Measurements from ENCODE around the gene ART1. TPM values are rescaled to one million over a fixed set of nuclear protein-coding genes. Genes with fewer than 3 reads are reported as not detected.
A peak's percentile ranks its signal among the peaks of the same experiment; 100 is the strongest.
"Not testable (repeated sequence)": the region's sequence is repeated elsewhere in the genome, so short reads cannot be mapped to it uniquely, and the experiment has no call there.

ART1 gene
- total RNA-seq, 4 donors from 2014 or later = 23.2 to 94.9 (median 41.7) TPM

DNA sequence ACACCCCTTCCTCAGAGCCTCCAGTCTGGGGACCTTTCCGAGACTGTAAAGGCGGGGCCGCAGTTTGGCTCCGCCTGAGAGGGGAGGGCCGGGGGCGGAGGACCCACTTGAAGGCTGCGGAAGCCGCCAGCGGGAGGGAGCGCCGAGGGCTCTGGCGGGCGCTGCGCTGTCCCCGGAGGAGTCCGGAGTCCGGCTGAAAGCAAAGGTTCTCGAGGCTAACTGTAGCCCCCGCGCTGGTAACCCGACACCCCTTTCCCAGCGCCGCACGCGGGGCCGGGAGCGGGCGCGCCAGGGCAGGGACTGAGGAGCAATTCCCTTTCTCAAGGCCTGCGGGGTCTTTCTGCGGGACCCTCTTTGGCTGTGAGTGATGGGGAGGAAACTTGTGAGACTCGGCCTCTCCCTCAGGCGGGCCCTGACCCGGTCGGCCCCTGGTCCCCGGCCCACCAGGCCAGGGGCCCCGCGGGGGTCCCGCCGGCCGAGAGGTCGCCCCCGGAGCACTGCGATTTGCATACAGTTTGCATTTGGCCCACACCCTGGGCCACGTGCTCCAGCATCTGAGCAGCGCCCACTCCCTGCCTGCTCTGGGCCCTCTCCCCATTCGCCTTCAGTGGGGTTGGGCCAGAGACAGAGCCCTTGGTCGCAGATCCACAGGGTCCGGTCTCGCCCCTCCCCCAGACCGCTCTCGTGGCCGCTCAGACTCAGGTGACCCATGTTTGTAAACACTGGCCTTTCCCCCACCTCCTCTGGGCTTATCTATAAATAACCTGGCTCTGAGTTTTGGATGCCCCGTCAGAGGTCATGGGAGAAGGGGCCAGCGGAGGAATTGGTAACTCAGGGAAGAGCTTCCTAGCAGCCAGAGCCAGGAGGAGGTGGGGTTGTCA lies 2.6 kb upstream of the ART1 start:
- Histone ChIP-seq H3K27ac (peak overlapping the region; percentile 97 to 100 (median 98)), H3K4me3 (peak overlapping the region; percentile 67 to 88 (median 78)), H3K36me3 (no peaks in the 10 kb centered on the region), H3K27me3 (no peaks in the 10 kb centered on the region), H3K9me3 (no peaks in the 10 kb centered on the region), H3K4me1 (peaks cover 32 to 47% of the 10 kb centered on the region in 2 donors)
- DNase-seq = peak; percentile 91 to 96
- TF ChIP-seq, protein P1, sequence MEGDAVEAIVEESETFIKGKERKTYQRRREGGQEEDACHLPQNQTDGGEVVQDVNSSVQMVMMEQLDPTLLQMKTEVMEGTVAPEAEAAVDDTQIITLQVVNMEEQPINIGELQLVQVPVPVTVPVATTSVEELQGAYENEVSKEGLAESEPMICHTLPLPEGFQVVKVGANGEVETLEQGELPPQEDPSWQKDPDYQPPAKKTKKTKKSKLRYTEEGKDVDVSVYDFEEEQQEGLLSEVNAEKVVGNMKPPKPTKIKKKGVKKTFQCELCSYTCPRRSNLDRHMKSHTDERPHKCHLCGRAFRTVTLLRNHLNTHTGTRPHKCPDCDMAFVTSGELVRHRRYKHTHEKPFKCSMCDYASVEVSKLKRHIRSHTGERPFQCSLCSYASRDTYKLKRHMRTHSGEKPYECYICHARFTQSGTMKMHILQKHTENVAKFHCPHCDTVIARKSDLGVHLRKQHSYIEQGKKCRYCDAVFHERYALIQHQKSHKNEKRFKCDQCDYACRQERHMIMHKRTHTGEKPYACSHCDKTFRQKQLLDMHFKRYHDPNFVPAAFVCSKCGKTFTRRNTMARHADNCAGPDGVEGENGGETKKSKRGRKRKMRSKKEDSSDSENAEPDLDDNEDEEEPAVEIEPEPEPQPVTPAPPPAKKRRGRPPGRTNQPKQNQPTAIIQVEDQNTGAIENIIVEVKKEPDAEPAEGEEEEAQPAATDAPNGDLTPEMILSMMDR (IDR thresholded peaks at IDR 0.05 in 4 of 5, conservative IDR thresholded peaks at IDR 0.05 in 1 of 5) = no peak
- TF ChIP-seq POLR2A (IDR thresholded peaks at IDR 0.05) = peak; percentile 88 to 95
- ATAC-seq = peak; percentile 67
- intact Hi-C loops (cut with DNase I; ENCODE audit: low total_unique reads) = loop anchor here (1.0 to 10.0 kb wide), 3 partner anchors 28 to 598 kb away; partner anchors contain the start of gene NUP98
- in situ Hi-C loops (cut with MboI; ENCODE audit: low sequenced_read_pairs in 4 of 4) = no loop called here

DNA sequence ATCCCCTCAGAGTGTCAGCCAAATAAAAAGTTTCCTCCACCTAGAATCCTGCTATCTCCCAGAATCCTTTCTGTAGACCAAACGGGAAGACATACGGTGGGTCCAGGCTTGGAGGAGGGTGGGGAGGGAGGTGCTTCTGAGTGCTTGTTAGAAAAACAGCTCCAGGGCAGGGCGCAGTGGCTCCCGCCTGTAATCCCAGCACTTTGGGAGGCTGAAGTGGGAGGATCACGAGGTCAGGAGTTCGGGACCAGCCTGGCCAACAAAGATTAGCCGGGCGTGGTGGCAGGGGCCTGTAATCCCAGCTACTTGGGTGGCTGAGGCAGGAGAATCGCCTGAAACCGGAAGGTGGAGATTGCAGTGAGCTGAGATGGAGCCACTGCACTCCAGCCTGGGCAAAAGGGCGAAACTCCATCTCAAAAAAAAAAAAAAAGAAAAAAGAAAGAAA lies 1.8 kb upstream of the ART1 start:
- H3K9me3 ChIP-seq; H3K27me3 ChIP-seq; H3K36me3 ChIP-seq; in situ Hi-C loops (cut with MboI; ENCODE audit: low sequenced_read_pairs in 4 of 4); ATAC-seq: not testable (repeated sequence)
- Histone ChIP-seq H3K4me3 (peak overlapping the region; percentile 67 to 88 (median 78)), H3K27ac (peak overlapping the region; percentile 97 to 100 (median 98)), H3K4me1 (peaks cover 33 to 51% of the 10 kb centered on the region in 2 donors)
- intact Hi-C loops (cut with DNase I; ENCODE audit: low total_unique reads) = loop anchor here (10.0 kb wide), 1 partner anchor 598 kb away; no protein-coding TSS in a partner anchor
- DNase-seq = peak in 1 of 2 donors; percentile 44

DNA sequence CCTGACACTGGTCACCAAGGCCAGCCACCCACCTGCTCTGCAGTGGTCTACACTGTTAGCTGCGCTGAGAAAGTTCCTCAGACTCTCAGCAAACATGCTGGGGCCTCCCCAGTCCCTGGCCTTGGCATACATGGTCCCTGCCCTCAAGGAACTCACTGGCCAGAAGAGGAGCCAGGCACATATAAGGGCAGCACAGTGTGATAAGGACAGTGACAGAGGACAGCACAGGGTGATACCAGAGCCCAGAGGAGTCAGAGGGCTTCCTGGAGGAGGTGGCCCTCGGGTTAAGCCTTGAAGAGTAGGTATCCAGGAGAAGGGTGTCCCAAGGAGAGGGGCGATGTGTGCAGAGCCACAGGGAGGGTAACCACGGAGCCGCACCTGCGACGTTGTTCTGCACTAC lies 624 bp downstream of the ART1 start:
- ATAC-seq (peak; percentile 20 to 26), DNase-seq (peak in 1 of 2 donors; percentile 71)
- in situ Hi-C loops (cut with MboI; ENCODE audit: low sequenced_read_pairs in 4 of 4) (no loop called here), intact Hi-C loops (cut with DNase I; ENCODE audit: low total_unique reads) (loop anchor here (2.0 to 10.0 kb wide), 2 partner anchors 65 to 601 kb away; no protein-coding TSS in a partner anchor)
- no peaks in the 10 kb centered on the region for H3K36me3 ChIP-seq
- TF ChIP-seq, protein P1 (IDR thresholded peaks at IDR 0.05 in 4 of 5, conservative IDR thresholded peaks at IDR 0.05 in 1 of 5) = no peak
- TF ChIP-seq POLR2A (IDR thresholded peaks at IDR 0.05) = no peak
- no peaks in the 10 kb centered on the region for H3K9me3 ChIP-seq
- peaks cover 33 to 51% of the 10 kb centered on the region in 2 donors for H3K4me1 ChIP-seq
- H3K4me3 ChIP-seq = peak overlapping the region; percentile 44 to 60 (median 54)
- no peaks in the 10 kb centered on the region for H3K27me3 ChIP-seq
- peak overlapping the region; percentile 97 to 100 (median 98) for H3K27ac ChIP-seq

DNA sequence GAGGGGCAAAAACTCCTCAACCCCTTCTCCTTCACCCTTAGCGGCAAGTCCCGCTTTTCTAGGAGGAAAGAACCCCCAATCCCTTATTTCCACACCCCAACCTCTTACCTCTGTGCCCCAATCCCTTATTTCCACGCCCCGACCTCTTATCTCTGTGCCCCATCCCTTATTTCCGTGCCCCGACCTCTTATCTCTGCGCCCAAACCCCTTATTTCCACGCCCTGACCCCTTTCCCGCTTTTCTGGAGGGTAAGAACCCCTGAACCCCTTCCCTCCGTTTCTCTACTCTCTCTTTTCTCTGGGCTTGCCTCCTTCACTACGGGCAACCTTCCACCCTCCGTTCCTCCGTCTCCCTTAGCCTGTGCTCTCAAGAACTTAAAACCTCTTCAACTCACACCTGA lies 3.9 kb downstream of the ART1 start:
- not testable (repeated sequence) for ATAC-seq

DNA sequence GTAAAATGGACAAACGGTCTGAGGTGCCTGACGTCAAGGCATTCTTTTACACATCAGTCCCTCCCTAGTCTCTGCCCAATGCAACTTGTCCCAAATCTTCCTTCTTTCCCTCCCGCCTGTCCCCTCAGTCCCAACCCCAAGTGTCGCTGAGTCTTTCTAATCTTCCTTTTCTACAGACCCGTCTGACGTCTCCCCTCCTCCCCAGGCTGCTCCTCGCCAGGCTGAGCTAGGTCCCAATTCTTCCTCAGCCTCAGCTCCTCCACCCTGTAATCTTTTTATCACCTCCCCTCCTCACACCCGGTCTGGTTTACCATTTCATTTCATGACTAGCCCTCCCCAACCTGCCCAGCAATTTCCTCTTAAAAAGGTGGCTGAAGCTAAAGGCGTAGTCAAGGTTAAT lies 4.4 kb downstream of the ART1 start:
- DNase-seq; in situ Hi-C loops (cut with MboI; ENCODE audit: low sequenced_read_pairs in 4 of 4); H3K36me3 ChIP-seq; ATAC-seq; H3K4me3 ChIP-seq; H3K9me3 ChIP-seq; H3K27me3 ChIP-seq: not testable (repeated sequence)
- intact Hi-C loops (cut with DNase I; ENCODE audit: low total_unique reads) = loop anchor here (10.0 kb wide), 1 partner anchor 605 kb away; no protein-coding TSS in a partner anchor
- H3K4me1 ChIP-seq = peaks cover 15 to 31% of the 10 kb centered on the region in 2 donors
- H3K27ac ChIP-seq = peak overlapping the region in 1 of 4 donors; percentile 37

More for the DNA sequence above, 3.9 kb downstream of the ART1 start:
- H3K9me3 ChIP-seq; H3K27me3 ChIP-seq; H3K4me3 ChIP-seq; in situ Hi-C loops (cut with MboI; ENCODE audit: low sequenced_read_pairs in 4 of 4); H3K36me3 ChIP-seq; DNase-seq: not testable (repeated sequence)
- H3K27ac ChIP-seq = peak overlapping the region in 1 of 4 donors; percentile 37
- intact Hi-C loops (cut with DNase I; ENCODE audit: low total_unique reads) = loop anchor here (10.0 kb wide), 1 partner anchor 604 kb away; no protein-coding TSS in a partner anchor
- H3K4me1 ChIP-seq = peaks cover 20 to 34% of the 10 kb centered on the region in 2 donors

DNA sequence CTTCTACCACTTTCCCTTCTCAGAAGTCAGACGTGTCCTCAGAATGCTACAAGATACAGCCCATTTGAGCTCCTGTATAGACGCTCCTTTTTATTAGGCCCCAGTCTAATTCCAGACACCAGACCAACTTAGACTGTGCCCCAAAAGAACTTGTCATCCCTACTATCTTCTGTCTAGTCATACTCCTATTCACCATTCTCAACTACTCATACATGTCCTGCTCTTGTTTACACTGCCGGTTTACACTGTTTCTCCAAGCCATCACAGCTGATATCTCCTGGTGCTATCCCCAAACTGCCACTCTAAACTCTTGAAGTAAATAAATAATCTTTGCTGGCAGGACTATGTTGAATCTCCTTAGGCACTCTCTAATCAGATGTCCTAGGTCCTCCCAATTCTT lies 7.6 kb downstream of the ART1 start:
- H3K36me3 ChIP-seq; H3K9me3 ChIP-seq; ATAC-seq; in situ Hi-C loops (cut with MboI; ENCODE audit: low sequenced_read_pairs in 4 of 4); H3K4me3 ChIP-seq; intact Hi-C loops (cut with DNase I; ENCODE audit: low total_unique reads); DNase-seq; H3K27me3 ChIP-seq; H3K4me1 ChIP-seq; H3K27ac ChIP-seq: not testable (repeated sequence)

Data from gastrocnemius medialis (tissue), 4 donors.